ENCODE measurements around the gene GPC6.

Gene GPC6

GRCh38 chr13:94143624-94144350, 917.2 kb downstream of the GPC6 start:
- DNase-seq, result no peak

GRCh38 chr13:94145966-94146365, 919.4 kb downstream of the GPC6 start:
- DNase-seq, result no peak

GRCh38 chr13:94153586-94153985, 927.0 kb downstream of the GPC6 start:
- DNase-seq, result no peak

- DNase-seq, result no peak
These were observed 927.8 kb downstream of the GPC6 start for GRCh38 chr13:94154367-94154766.

GRCh38 chr13:94157705-94158218, 931.2 kb downstream of the GPC6 start:
- no peak for DNase-seq

GRCh38 chr13:94160875-94161274, 934.3 kb downstream of the GPC6 start:
- no peak for DNase-seq

- no peak for DNase-seq
These were observed 935.7 kb downstream of the GPC6 start for GRCh38 chr13:94162289-94162688.

GRCh38 chr13:94163535-94163934, 936.9 kb downstream of the GPC6 start:
- no peak for DNase-seq

GRCh38 chr13:94168783-94169453, 942.3 kb downstream of the GPC6 start:
- no peak for DNase-seq

- no peak for DNase-seq
These were observed 943.0 kb downstream of the GPC6 start for GRCh38 chr13:94169454-94170144.

GRCh38 chr13:94170145-94170571, 943.6 kb downstream of the GPC6 start:
- no peak for DNase-seq

GRCh38 chr13:94172416-94172815, 945.8 kb downstream of the GPC6 start:
- DNase-seq, result no peak

- DNase-seq, result no peak
These were observed 946.8 kb downstream of the GPC6 start for GRCh38 chr13:94173312-94173854.

GRCh38 chr13:94174009-94174408, 947.4 kb downstream of the GPC6 start:
- no peak for DNase-seq

GRCh38 chr13:94175076-94175475, 948.5 kb downstream of the GPC6 start:
- DNase-seq, result no peak

GRCh38 chr13:94176561-94176960, 950.0 kb downstream of the GPC6 start:
- no peak for DNase-seq

- no peak for DNase-seq
These were observed 950.4 kb downstream of the GPC6 start for GRCh38 chr13:94177041-94177440.

- no peak for DNase-seq
These were observed 952.1 kb downstream of the GPC6 start for GRCh38 chr13:94178625-94179244.

GRCh38 chr13:94181461-94182107, 955.0 kb downstream of the GPC6 start:
- no peak for DNase-seq

GRCh38 chr13:94182185-94182761, 955.7 kb downstream of the GPC6 start:
- DNase-seq, result no peak

- DNase-seq, result no peak
These were observed 959.9 kb downstream of the GPC6 start for GRCh38 chr13:94186470-94186869.

Measured in activated CD4-positive, alpha-beta T cell treated with anti-CD3 and anti-CD28 coated beads, Interleukin-2, Interleukin-6, amounts not matched to agents 100 ng/mL and 50 ng/mL, durations not matched to agents 16 hours and 8 hours (primary cell).